Right atrium auricular region (tissue), 2 donors: ENCODE results near the gene SLC4A9. TPM values are rescaled to one million over a fixed set of nuclear protein-coding genes. Genes with fewer than 3 reads are reported as not detected.

Source experiments
- DNase-seq: peaks from one replicate; pipeline ENCODE4 v3.0.0-alpha.2; 2019; ENCODE audit warnings: low spot score
- H3K27ac ChIP-seq, 2 donors: fragments of 200-600 bp; sonication (generic); 1 replicate in 1 of 2; 2 replicates in 1 of 2; pipeline ENCODE4 v1.5.1; 2016 to 2019
- H3K27me3 ChIP-seq, 2 donors: fragments of 200-600 bp; sonication (generic); one replicate each; pipeline versions ENCODE4 v1.5.1 to v1.6.0; 2017 to 2019
- H3K36me3 ChIP-seq: fragments of 200-600 bp; sonication (generic); one replicate; pipeline ENCODE4 v1.5.1; 2016
- H3K4me1 ChIP-seq, 2 donors: fragments of 200-600 bp; sonication (generic); one replicate each; pipeline versions ENCODE4 v1.5.1 to v1.6.0; 2017 to 2019
- H3K4me3 ChIP-seq, 2 donors: fragments of 200-600 bp; sonication (generic); 1 replicate in 1 of 2; 2 replicates in 1 of 2; pipeline ENCODE4 v1.5.1; 2017 to 2019; ENCODE audit warnings: mild to moderate bottlenecking in 1 of 2, moderate library complexity in 1 of 2
- H3K9me3 ChIP-seq, 2 donors: fragments of 200-600 bp; sonication (generic); one replicate each; pipeline ENCODE4 v1.5.1; 2019
- total RNA-seq, 2 donors: library from RNA; depleted of rRNA; stranded (reverse); fragments of >200 nt; gene quantifications; one replicate each; pipeline ENCODE4 v1.1.0, GENCODE V29; 2016
- TF ChIP-seq, protein P1 (sequence below), 2 donors: fragments of 200-600 bp; sonication (generic); IDR thresholded peaks; one replicate each; pipeline ENCODE4 v1.5.1; 2019; ENCODE audit warnings: antibody characterized with exemption in 2 of 2

Gene SLC4A9
- total RNA-seq, 2 donors from 2014 or later: not detected

DNA sequence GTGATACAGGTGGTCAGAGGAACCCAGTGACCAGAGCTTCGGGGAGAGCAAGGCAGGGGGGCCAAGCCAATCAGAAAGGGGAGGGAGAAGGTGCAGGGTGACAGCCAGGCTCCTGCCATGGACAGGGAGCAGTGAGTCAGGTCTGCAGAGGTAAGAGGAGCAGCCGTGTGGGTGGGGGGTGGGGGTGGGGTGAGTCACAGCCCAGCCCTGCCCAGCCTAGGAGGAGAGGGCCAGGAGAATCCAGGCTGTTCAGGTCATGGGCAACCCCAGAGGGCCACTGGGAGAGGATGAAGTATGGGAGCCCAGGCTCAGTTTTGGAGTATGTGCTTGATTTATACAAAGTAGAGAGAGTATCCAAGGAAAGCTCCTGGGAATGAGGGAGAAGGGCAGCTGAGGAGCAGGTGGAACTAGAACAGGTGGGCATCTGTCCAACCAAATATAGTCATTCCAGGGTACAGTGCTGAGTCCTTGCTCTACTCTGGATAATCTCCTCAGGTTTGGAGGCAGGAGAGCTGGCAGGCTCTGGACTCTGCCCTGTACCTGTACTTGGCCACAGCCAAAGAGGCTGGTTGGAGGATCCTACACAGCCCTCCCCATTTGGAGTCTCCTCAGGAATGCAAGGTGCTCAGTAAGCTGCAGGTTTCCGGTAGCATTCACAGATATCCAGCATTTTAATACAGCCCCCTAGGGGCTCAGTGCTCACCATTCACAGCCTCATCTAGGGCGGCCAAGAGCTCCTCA, 15.1 kb upstream of the SLC4A9 start:
- Histone ChIP-seq H3K9me3 (no peaks in the 10 kb centered on the region), H3K27me3 (no peaks in the 10 kb centered on the region), H3K36me3 (no peaks in the 10 kb centered on the region), H3K4me3 (peak overlapping the region; percentile 65 to 86), H3K4me1 (peaks cover 0 to 72% of the 10 kb centered on the region in 2 donors), H3K27ac (peak overlapping the region; percentile 91 to 95)
- TF ChIP-seq, protein P1, sequence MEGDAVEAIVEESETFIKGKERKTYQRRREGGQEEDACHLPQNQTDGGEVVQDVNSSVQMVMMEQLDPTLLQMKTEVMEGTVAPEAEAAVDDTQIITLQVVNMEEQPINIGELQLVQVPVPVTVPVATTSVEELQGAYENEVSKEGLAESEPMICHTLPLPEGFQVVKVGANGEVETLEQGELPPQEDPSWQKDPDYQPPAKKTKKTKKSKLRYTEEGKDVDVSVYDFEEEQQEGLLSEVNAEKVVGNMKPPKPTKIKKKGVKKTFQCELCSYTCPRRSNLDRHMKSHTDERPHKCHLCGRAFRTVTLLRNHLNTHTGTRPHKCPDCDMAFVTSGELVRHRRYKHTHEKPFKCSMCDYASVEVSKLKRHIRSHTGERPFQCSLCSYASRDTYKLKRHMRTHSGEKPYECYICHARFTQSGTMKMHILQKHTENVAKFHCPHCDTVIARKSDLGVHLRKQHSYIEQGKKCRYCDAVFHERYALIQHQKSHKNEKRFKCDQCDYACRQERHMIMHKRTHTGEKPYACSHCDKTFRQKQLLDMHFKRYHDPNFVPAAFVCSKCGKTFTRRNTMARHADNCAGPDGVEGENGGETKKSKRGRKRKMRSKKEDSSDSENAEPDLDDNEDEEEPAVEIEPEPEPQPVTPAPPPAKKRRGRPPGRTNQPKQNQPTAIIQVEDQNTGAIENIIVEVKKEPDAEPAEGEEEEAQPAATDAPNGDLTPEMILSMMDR (IDR thresholded peaks at IDR 0.05): no peak
- DNase-seq: no peak

DNA sequence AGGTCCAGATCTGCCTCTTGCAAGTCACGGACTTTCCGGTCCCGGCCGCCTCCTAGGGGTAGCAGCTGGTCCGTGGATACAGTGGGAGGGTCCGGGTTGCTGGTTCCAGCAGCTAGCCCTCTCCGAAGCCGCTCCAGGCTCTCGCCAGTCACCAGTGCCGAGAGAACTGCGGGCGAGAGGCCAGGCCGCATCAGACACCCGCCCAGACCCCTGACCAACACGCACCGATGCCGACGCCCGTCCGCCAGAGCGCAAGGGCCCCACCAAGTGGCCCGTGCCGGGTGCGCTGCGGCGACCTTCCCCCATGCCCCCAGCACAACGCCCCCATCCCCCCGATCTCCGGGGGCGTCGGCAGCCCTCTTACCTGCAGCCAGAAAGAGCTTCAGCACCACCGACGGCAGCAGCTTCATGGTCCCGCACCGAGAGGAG, 14.1 kb upstream of the SLC4A9 start:
- Histone ChIP-seq H3K4me1 (peaks cover 0 to 62% of the 10 kb centered on the region in 2 donors), H3K4me3 (peak overlapping the region; percentile 65 to 86), H3K27me3 (no peaks in the 10 kb centered on the region), H3K27ac (peak overlapping the region; percentile 91 to 95), H3K36me3 (no peaks in the 10 kb centered on the region), H3K9me3 (no peaks in the 10 kb centered on the region)
- peak; percentile 79 for DNase-seq
- TF ChIP-seq, protein P1 (IDR thresholded peaks at IDR 0.05): peak; percentile 44 to 70

DNA sequence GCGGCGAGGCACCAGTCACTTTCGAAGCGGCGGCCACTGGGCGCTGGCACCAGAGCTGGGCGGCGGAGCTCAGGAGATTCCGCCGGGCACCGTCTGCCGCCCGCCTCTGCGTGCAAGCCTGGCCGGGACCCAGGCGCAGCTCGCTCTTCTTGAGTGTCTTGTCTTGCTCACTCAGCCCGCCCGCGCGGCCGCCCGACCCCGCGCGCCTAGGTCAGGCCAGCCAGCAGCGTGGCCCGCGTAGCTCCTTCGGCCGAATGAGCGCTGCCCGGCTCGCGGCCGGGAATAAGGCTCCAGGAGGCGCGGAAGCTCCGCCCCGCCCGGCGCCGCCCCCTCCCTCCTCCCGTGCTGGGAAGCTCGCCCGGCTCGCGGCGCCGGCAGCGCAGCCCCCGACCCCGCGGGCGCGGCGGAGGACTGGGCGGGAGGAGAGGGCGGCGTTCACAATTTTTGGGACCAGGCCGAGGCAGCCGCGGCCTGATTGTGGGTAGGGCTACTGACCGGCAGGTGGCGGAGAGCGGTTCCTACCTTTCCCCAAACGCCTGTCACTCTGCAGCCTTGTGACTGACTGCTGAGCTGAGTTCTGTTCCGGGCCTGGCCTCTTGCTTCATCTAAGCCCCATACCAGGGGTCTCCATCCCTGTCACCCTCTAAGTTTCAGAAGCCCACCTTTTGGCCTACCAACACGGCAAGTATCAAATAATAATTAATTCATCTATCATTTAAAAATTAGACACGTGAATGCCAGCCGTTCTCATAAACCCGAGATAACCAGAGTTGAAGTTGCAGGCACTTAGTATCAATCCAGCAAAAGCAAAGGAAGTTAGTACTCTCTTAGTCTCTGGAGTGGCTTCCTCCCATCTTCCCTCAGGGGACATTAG, 13.4 kb upstream of the SLC4A9 start, which contains the start of gene HBEGF:
HBEGF (minus strand) TSS at position 256 of the 874 bp plus-strand sequence. CDS start 275 bp downstream, outside the sequence.
- TF ChIP-seq, protein P1 (IDR thresholded peaks at IDR 0.05): peak; percentile 23 to 52
- Histone ChIP-seq H3K36me3 (no peaks in the 10 kb centered on the region), H3K9me3 (no peaks in the 10 kb centered on the region), H3K27me3 (no peaks in the 10 kb centered on the region), H3K4me3 (peak within 1 kb of the TSS; percentile 65 to 86), H3K27ac (peak within 1 kb of the TSS; percentile 91 to 95), H3K4me1 (peaks cover 0 to 56% of the 10 kb centered on the region in 2 donors)
- DNase-seq: peak; percentile 83

DNA sequence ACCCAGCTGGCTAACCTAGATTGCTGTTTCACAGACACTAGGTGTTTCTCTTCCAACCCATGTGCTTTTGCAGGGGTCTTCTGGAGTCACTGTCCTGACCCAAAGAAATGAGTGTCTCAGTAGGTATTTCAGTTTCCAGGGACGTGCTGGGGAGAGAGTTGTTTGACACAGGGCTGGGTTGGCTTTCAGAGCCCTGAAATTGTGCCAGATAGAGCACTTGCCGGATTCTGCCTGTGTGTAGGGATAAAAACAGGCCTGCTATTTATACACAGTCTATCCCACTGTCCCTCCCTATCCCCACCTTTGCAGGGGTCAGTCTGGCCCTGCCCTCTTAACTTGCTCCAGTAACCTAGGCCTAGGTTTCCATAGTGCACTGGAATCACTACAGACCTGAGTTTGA, 12.6 kb upstream of the SLC4A9 start:
- no peak for DNase-seq
- peak overlapping the region in 1 of 2 donors; percentile 86 for H3K4me3 ChIP-seq
- H3K9me3 ChIP-seq: no peaks in the 10 kb centered on the region
- TF ChIP-seq, protein P1 (IDR thresholded peaks at IDR 0.05): no peak
- no peaks in the 10 kb centered on the region for H3K27me3 ChIP-seq
- peaks cover 0 to 48% of the 10 kb centered on the region in 2 donors for H3K4me1 ChIP-seq
- peak overlapping the region; percentile 91 to 95 for H3K27ac ChIP-seq
- H3K36me3 ChIP-seq: no peaks in the 10 kb centered on the region

DNA sequence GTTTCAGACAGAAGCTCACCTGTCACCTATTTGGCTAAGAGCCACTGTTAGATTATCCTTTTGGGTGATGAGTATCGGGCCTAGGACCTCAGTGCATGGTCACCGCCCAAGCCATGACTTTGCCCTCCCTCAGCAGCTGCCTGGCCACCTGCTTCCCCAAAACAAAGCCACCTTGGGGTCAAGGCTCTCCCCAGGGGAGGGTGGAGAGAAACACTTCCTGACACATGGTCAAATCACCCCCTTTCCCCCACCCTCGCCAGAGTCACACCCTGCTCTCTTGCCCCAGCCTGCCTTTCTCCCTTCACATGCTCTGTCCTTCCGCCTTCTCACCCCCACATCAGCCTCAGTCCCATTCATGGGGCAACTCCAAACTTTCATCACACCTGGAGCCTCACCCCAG, 11.9 kb upstream of the SLC4A9 start:
- Histone ChIP-seq H3K4me3 (no peak overlapping the region), H3K4me1 (peaks cover 0 to 41% of the 10 kb centered on the region in 2 donors), H3K27me3 (no peaks in the 10 kb centered on the region), H3K9me3 (no peaks in the 10 kb centered on the region), H3K36me3 (no peaks in the 10 kb centered on the region), H3K27ac (peak overlapping the region; percentile 91 to 95)
- DNase-seq: no peak
- TF ChIP-seq, protein P1 (IDR thresholded peaks at IDR 0.05): no peak
